ENCODE results near the gene LRRC2.

Gene LRRC2

DNA sequence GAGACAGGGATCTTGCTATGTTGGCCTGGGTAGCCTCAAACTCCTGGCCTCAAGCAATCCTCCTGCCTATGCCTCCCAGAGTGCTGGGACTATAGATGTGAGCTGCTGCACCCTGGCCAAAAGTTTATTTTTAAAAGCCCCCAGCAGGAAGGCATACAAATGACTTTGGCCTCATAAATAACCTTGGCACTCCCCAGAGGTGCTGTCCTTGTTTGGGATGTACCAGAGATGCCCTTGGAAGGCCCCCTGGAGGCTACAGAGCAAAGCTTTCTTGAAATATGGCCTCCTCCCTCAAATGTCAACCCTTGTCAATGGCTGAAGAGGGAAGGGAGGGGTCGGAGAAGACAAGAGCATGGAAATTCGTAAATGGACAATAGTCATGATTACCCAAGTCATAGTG lies 82.3 kb downstream of the LRRC2 start:
- Histone ChIP-seq H3K27me3 (replicated peaks; ENCODE audit: control insufficient read depth, insufficient read depth, low read length, poor library complexity, severe bottlenecking) (no peaks in the 10 kb centered on the region), H3K9me3 (ENCODE audit: control insufficient read depth, low read length) (no peaks in the 10 kb centered on the region), H3K36me3 (ENCODE audit: control insufficient read depth, insufficient read depth, low read length) (no peaks in the 10 kb centered on the region), H3K4me1 (ENCODE audit: control insufficient read depth, insufficient read depth, low read length, poor library complexity, severe bottlenecking) (peaks cover 3% of the 10 kb centered on the region), H3K4me3 (ENCODE audit: insufficient read depth, low read depth, low read length, poor library complexity, severe bottlenecking) (no peak overlapping the region), H3K27ac (ENCODE audit: insufficient read depth, low read length, poor library complexity, severe bottlenecking) (no peak overlapping the region)
- no peak for DNase-seq

DNA sequence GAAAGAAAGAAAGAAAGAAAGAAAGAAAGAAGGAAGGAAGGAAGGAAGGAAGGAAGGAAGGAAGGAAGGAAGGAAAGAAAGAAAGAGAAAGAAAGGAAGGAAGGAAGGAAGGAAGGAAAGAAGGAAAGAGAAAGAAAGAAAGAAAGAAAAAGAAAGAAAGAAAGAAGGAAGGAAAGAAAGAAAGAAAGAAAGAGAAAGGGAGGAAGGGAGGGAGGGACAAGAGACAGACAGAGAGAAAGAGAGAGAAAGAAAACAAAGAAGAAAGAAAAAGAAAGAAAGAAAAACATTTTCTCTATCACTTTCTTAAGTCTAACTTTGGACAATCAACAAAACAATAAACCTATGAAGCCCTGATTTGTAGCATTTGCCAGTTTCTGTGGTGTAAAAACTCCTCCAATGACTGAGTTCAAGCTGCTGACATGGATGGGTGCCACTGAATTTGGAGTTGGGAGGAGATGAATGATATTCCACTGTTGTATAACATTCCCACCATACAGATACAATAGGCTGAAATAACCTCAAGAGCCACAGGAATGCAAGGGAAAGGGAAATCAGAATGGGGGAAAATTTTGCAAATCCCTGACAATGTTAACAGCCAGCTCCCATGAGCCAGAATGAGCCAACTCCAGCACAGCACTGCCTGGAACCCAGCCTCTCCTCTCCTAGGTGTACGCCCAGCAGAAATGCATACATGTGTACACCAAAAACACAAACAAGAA lies 83.3 kb downstream of the LRRC2 start:
- no peak for DNase-seq
- H3K36me3 ChIP-seq (ENCODE audit: control insufficient read depth, insufficient read depth, low read length): no peaks in the 10 kb centered on the region
- H3K27ac ChIP-seq (ENCODE audit: insufficient read depth, low read length, poor library complexity, severe bottlenecking): no peak overlapping the region
- H3K9me3 ChIP-seq (ENCODE audit: control insufficient read depth, low read length): no peaks in the 10 kb centered on the region
- H3K4me1 ChIP-seq (ENCODE audit: control insufficient read depth, insufficient read depth, low read length, poor library complexity, severe bottlenecking): no peaks in the 10 kb centered on the region
- no peaks in the 10 kb centered on the region for H3K27me3 ChIP-seq (replicated peaks; ENCODE audit: control insufficient read depth, insufficient read depth, low read length, poor library complexity, severe bottlenecking)
- no peak overlapping the region for H3K4me3 ChIP-seq (ENCODE audit: insufficient read depth, low read depth, low read length, poor library complexity, severe bottlenecking)

DNA sequence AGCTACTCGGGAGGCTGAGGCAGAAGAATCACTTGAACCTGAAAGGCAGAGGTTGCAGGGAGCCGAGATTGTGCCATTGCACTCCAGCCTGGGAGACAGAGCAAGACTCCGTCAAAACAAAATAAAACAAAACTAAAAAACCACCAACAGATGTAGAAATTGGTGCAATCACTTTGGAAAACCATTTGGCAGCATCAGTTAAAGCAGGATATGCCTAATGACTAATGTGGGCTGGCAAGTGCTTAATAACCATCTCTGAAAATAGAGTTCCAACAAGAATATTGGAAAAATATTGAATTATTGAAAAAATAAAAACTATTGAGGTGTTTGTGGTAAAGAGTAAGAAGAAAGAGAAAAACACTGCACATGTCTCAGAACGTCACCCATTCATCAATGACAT lies 84.5 kb downstream of the LRRC2 start:
- no peaks in the 10 kb centered on the region for H3K4me1 ChIP-seq (ENCODE audit: control insufficient read depth, insufficient read depth, low read length, poor library complexity, severe bottlenecking)
- no peak for DNase-seq
- no peaks in the 10 kb centered on the region for H3K27me3 ChIP-seq (replicated peaks; ENCODE audit: control insufficient read depth, insufficient read depth, low read length, poor library complexity, severe bottlenecking)

DNA sequence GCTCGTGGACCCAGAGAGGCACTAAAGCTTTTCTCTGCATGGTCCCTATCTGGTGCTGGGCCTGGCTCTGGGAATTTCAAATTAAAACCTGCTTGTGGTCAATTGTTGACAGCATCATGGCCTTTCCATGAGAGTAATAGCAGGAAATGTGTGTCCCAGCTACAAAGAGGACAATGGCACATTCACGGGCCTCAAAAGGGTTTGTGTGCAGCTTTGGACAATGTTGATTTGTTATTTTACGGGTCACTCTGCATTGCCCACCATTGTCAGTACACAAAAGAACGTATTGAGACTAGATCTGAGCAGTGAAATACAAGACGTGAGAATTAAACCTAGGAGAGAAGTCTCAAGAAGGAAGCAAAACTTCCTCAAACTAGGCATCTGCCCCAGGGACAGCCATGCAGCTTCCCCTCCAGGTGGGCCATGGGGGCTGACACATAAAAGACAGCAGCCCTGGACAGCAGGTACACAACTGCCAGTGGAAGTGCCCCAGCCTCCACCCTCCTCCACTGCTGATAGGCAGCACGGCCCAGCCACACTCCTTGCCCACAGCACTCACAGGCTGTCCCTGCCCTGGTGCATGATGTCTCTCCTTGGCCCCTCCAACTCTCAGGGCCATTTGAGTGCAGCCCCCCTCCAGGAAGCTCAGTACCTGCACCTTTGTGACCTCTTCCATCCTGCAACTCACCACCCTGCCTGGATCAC lies 85.5 kb downstream of the LRRC2 start:
- Histone ChIP-seq H3K4me1 (ENCODE audit: control insufficient read depth, insufficient read depth, low read length, poor library complexity, severe bottlenecking) (no peaks in the 10 kb centered on the region), H3K27ac (ENCODE audit: insufficient read depth, low read length, poor library complexity, severe bottlenecking) (no peak overlapping the region), H3K9me3 (ENCODE audit: control insufficient read depth, low read length) (no peaks in the 10 kb centered on the region), H3K36me3 (ENCODE audit: control insufficient read depth, insufficient read depth, low read length) (no peaks in the 10 kb centered on the region), H3K4me3 (ENCODE audit: insufficient read depth, low read depth, low read length, poor library complexity, severe bottlenecking) (no peak overlapping the region), H3K27me3 (replicated peaks; ENCODE audit: control insufficient read depth, insufficient read depth, low read length, poor library complexity, severe bottlenecking) (no peaks in the 10 kb centered on the region)
- DNase-seq: no peak

More for the DNA sequence above, 84.5 kb downstream of the LRRC2 start:
- H3K36me3 ChIP-seq (ENCODE audit: control insufficient read depth, insufficient read depth, low read length): no peaks in the 10 kb centered on the region
- H3K27ac ChIP-seq (ENCODE audit: insufficient read depth, low read length, poor library complexity, severe bottlenecking): no peak overlapping the region
- H3K4me3 ChIP-seq (ENCODE audit: insufficient read depth, low read depth, low read length, poor library complexity, severe bottlenecking): no peak overlapping the region
- H3K9me3 ChIP-seq (ENCODE audit: control insufficient read depth, low read length): no peaks in the 10 kb centered on the region

DNA sequence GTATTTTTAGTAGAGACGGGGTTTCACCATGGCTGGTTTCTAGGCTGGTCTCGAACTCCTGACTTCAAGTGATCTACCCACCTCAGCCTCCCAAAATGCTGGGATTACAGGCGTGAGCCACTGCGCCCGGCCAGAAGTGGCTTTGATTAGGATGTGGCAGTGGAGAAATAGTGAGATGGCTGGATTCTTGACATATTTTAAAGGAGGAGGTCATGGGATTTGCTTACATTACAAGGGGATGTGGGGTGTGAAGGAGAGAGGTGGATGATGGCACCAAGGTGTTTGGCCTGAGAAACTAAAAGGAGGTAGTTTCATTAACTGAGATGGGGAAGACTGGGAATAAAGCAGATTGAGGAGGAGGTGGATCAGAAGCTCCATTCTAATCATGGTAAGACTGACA lies 86.4 kb downstream of the LRRC2 start:
- Histone ChIP-seq H3K27ac (ENCODE audit: insufficient read depth, low read length, poor library complexity, severe bottlenecking) (no peak overlapping the region), H3K36me3 (ENCODE audit: control insufficient read depth, insufficient read depth, low read length) (no peaks in the 10 kb centered on the region), H3K9me3 (ENCODE audit: control insufficient read depth, low read length) (no peaks in the 10 kb centered on the region), H3K4me3 (ENCODE audit: insufficient read depth, low read depth, low read length, poor library complexity, severe bottlenecking) (no peak overlapping the region), H3K4me1 (ENCODE audit: control insufficient read depth, insufficient read depth, low read length, poor library complexity, severe bottlenecking) (no peaks in the 10 kb centered on the region), H3K27me3 (replicated peaks; ENCODE audit: control insufficient read depth, insufficient read depth, low read length, poor library complexity, severe bottlenecking) (no peaks in the 10 kb centered on the region)
- DNase-seq: no peak

DNA sequence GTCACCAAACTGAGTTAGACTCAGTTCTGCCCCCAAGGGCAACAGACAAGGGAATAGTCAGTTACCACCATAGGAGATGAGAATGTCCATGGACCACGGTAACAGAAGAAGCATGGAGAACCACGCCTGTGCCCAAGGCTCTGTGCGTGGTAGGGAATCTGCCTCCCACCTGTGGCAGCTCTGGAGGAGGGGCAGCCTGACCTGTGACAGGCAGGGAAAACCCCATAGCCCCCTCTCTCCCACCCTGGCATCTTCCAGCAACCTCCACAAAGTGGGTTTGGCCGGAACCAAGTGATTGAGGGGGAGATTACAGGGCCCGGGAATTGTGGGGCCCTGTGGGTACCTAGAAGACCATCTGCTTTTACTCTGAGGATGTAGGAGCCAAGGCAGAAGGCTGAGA lies 87.1 kb downstream of the LRRC2 start:
- no peaks in the 10 kb centered on the region for H3K9me3 ChIP-seq (ENCODE audit: control insufficient read depth, low read length)
- no peaks in the 10 kb centered on the region for H3K4me1 ChIP-seq (ENCODE audit: control insufficient read depth, insufficient read depth, low read length, poor library complexity, severe bottlenecking)
- no peak overlapping the region for H3K4me3 ChIP-seq (ENCODE audit: insufficient read depth, low read depth, low read length, poor library complexity, severe bottlenecking)
- no peaks in the 10 kb centered on the region for H3K36me3 ChIP-seq (ENCODE audit: control insufficient read depth, insufficient read depth, low read length)
- H3K27ac ChIP-seq (ENCODE audit: insufficient read depth, low read length, poor library complexity, severe bottlenecking): no peak overlapping the region
- no peak for DNase-seq
- H3K27me3 ChIP-seq (replicated peaks; ENCODE audit: control insufficient read depth, insufficient read depth, low read length, poor library complexity, severe bottlenecking): no peaks in the 10 kb centered on the region

DNA sequence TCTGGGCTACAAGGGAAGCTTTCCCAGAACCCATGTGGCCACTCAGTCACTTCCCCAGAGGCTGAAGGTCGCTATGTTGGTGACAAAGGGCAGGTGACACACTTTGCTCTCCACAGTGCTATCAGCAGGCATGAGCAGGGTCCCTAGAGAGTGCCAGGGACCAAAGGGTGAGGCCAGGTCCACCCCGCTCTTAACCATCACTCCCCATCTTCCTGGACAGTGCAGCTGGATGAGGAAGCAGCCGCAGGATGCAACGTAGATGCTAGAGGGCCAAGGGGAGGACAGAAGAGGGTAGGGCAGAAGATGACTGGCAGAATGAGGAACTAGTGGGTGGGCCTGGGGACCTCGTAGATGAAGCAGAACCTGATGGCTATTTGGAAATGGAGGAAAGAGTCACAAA lies 87.8 kb downstream of the LRRC2 start:
- Histone ChIP-seq H3K4me3 (ENCODE audit: insufficient read depth, low read depth, low read length, poor library complexity, severe bottlenecking) (no peak overlapping the region), H3K9me3 (ENCODE audit: control insufficient read depth, low read length) (no peaks in the 10 kb centered on the region), H3K27me3 (replicated peaks; ENCODE audit: control insufficient read depth, insufficient read depth, low read length, poor library complexity, severe bottlenecking) (no peaks in the 10 kb centered on the region), H3K4me1 (ENCODE audit: control insufficient read depth, insufficient read depth, low read length, poor library complexity, severe bottlenecking) (no peaks in the 10 kb centered on the region), H3K36me3 (ENCODE audit: control insufficient read depth, insufficient read depth, low read length) (no peaks in the 10 kb centered on the region), H3K27ac (ENCODE audit: insufficient read depth, low read length, poor library complexity, severe bottlenecking) (no peak overlapping the region)
- no peak for DNase-seq

DNA sequence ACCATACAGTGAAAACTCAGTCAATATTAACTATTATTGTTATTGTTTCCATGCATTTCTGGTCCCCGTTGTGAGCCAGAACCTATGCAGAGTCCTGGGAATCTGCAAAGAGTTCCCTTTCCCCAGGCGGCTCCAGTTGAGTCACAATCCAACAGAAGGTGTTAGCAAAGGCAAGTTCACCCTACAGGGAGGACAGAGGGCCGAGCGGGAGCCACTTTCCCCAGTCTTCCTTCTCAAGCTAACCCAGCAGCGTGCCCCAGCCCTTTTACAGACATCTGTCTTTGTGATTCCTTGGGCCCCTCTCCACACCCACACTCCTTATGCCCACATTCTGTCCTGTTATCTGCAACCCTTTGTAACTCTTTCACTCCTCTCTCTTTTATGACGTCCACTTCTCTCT lies 88.3 kb downstream of the LRRC2 start:
- H3K9me3 ChIP-seq (ENCODE audit: control insufficient read depth, low read length): no peaks in the 10 kb centered on the region
- DNase-seq: no peak

DNA sequence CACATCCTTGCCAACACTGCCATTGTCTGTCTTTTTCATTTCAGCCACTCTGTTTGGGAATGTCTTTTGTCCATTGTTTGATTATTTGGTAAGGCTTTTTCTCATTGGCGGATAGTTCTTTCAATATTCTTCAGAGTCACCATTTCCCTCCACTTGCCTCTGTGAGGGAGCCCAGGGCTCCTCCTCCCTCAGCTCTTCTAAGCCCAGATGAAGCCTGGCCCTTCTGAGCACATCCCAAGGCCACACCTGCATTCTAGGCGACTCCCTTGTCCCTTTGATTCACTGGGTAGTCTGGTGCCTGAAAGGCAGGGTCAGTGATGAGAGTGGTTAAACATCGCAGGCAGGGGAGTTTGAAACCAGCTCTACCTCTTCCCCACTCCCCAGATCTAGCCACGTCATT lies 89.0 kb downstream of the LRRC2 start:
- H3K27me3 ChIP-seq (replicated peaks; ENCODE audit: control insufficient read depth, insufficient read depth, low read length, poor library complexity, severe bottlenecking): no peaks in the 10 kb centered on the region
- no peak overlapping the region for H3K4me3 ChIP-seq (ENCODE audit: insufficient read depth, low read depth, low read length, poor library complexity, severe bottlenecking)
- no peaks in the 10 kb centered on the region for H3K9me3 ChIP-seq (ENCODE audit: control insufficient read depth, low read length)
- no peak overlapping the region for H3K27ac ChIP-seq (ENCODE audit: insufficient read depth, low read length, poor library complexity, severe bottlenecking)
- no peak for DNase-seq
- H3K4me1 ChIP-seq (ENCODE audit: control insufficient read depth, insufficient read depth, low read length, poor library complexity, severe bottlenecking): no peaks in the 10 kb centered on the region
- no peaks in the 10 kb centered on the region for H3K36me3 ChIP-seq (ENCODE audit: control insufficient read depth, insufficient read depth, low read length)

More for the DNA sequence above, 88.3 kb downstream of the LRRC2 start:
- no peaks in the 10 kb centered on the region for H3K36me3 ChIP-seq (ENCODE audit: control insufficient read depth, insufficient read depth, low read length)
- H3K27ac ChIP-seq (ENCODE audit: insufficient read depth, low read length, poor library complexity, severe bottlenecking): no peak overlapping the region
- H3K27me3 ChIP-seq (replicated peaks; ENCODE audit: control insufficient read depth, insufficient read depth, low read length, poor library complexity, severe bottlenecking): no peaks in the 10 kb centered on the region
- H3K4me1 ChIP-seq (ENCODE audit: control insufficient read depth, insufficient read depth, low read length, poor library complexity, severe bottlenecking): no peaks in the 10 kb centered on the region
- no peak overlapping the region for H3K4me3 ChIP-seq (ENCODE audit: insufficient read depth, low read depth, low read length, poor library complexity, severe bottlenecking)

DNA sequence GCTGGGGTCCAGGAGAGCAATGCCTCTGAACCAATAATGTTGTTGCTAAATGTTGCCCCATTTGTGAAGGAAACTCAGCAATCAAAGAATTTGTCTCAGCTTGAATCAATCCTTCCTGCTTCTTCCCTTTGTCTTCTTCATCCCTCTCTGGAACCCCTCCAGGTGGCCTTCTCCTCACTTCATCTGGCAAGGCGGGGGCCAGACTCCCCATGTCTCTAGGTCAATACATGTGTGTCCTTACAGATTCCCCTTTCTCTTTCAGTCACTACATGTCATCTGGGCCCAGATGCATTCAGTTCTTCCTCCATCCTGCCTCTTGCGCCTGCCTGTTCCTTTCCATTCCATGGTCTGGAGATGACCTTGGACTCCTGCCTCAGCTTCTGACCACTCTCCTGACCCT lies 93.4 kb downstream of the LRRC2 start:
- no peak overlapping the region for H3K27ac ChIP-seq (ENCODE audit: insufficient read depth, low read length, poor library complexity, severe bottlenecking)
- H3K4me1 ChIP-seq (ENCODE audit: control insufficient read depth, insufficient read depth, low read length, poor library complexity, severe bottlenecking): no peaks in the 10 kb centered on the region
- H3K36me3 ChIP-seq (ENCODE audit: control insufficient read depth, insufficient read depth, low read length): no peaks in the 10 kb centered on the region
- no peak overlapping the region for H3K4me3 ChIP-seq (ENCODE audit: insufficient read depth, low read depth, low read length, poor library complexity, severe bottlenecking)
- no peak for DNase-seq
- H3K27me3 ChIP-seq (replicated peaks; ENCODE audit: control insufficient read depth, insufficient read depth, low read length, poor library complexity, severe bottlenecking): no peaks in the 10 kb centered on the region
- no peaks in the 10 kb centered on the region for H3K9me3 ChIP-seq (ENCODE audit: control insufficient read depth, low read length)

Measured in effector memory CD4-positive, alpha-beta T cell (primary cell).